Measurements from ENCODE around the gene AKTIP. TPM values are rescaled to one million over a fixed set of nuclear protein-coding genes. Genes with fewer than 3 reads are reported as not detected.
"Not testable (repeated sequence)": the region's sequence is repeated elsewhere in the genome, so short reads cannot be mapped to it uniquely, and the experiment has no call there.

Gene AKTIP
- total RNA-seq, 1 experiment from 2014 or later = 22.6 TPM

- H3K4me3 ChIP-seq = no peak overlapping the region
These were observed 20.3 kb upstream of the AKTIP start for GRCh38 chr16:53523126-53523804.

GRCh38 chr16:53519417-53520091 lies 16.5 kb upstream of the AKTIP start:
- Histone ChIP-seq H3K36me3 (no peaks in the 10 kb centered on the region), H3K4me3 (no peak overlapping the region), H3K9me3 (0 out of 2 replicates have a peak, but pooled peaks cover 2% of the 10 kb centered on the region), H3K27me3 (no peaks in the 10 kb centered on the region)
- DNase-seq = no peak

More at GRCh38 chr16:53523126-53523804, 20.3 kb upstream of the AKTIP start:
- Histone ChIP-seq H3K36me3 (no peaks in the 10 kb centered on the region), H3K27me3 (0 out of 2 replicates have a peak, but pooled peaks cover 3% of the 10 kb centered on the region), H3K9me3 (no peaks in the 10 kb centered on the region)
- no peak for DNase-seq

GRCh38 chr16:53518550-53519416 lies 15.8 kb upstream of the AKTIP start:
- no peak overlapping the region for H3K4me3 ChIP-seq
- H3K9me3 ChIP-seq = 0 out of 2 replicates have a peak, but pooled peaks cover 2% of the 10 kb centered on the region
- no peaks in the 10 kb centered on the region for H3K27me3 ChIP-seq
- DNase-seq = no peak
- H3K36me3 ChIP-seq = no peaks in the 10 kb centered on the region

GRCh38 chr16:53517851-53518250 lies 14.8 kb upstream of the AKTIP start:
- H3K27me3 ChIP-seq = no peaks in the 10 kb centered on the region
- 0 out of 2 replicates have a peak, but pooled peaks cover 2% of the 10 kb centered on the region for H3K9me3 ChIP-seq
- no peak overlapping the region for H3K4me3 ChIP-seq
- DNase-seq = no peak
- H3K36me3 ChIP-seq = no peaks in the 10 kb centered on the region

GRCh38 chr16:53515811-53516210 lies 12.8 kb upstream of the AKTIP start:
- H3K4me3 ChIP-seq = no peak overlapping the region
- H3K36me3 ChIP-seq = no peaks in the 10 kb centered on the region
- no peaks in the 10 kb centered on the region for H3K27me3 ChIP-seq
- 0 out of 2 replicates have a peak, but pooled peaks cover 2% of the 10 kb centered on the region for H3K9me3 ChIP-seq
- no peak for DNase-seq

- 0 out of 2 replicates have a peak, but pooled peaks cover 2% of the 10 kb centered on the region for H3K9me3 ChIP-seq
- H3K36me3 ChIP-seq = no peaks in the 10 kb centered on the region
- no peaks in the 10 kb centered on the region for H3K27me3 ChIP-seq
- DNase-seq = no peak
- H3K4me3 ChIP-seq = no peak overlapping the region
These were observed 12.2 kb upstream of the AKTIP start for GRCh38 chr16:53515259-53515658.

GRCh38 chr16:53512795-53513194 lies 9.8 kb upstream of the AKTIP start:
- not testable (repeated sequence) for DNase-seq, H3K36me3 ChIP-seq, H3K9me3 ChIP-seq, H3K4me3 ChIP-seq, H3K27me3 ChIP-seq

GRCh38 chr16:53511403-53512280 lies 8.6 kb upstream of the AKTIP start:
- DNase-seq = no peak
- H3K27me3 ChIP-seq = no peaks in the 10 kb centered on the region
- H3K36me3 ChIP-seq = no peaks in the 10 kb centered on the region

GRCh38 chr16:53511084-53511402 lies 8.0 kb upstream of the AKTIP start:
- no peak overlapping the region for H3K4me3 ChIP-seq
- H3K9me3 ChIP-seq = 0 out of 2 replicates have a peak, but pooled peaks cover 2% of the 10 kb centered on the region
- H3K27me3 ChIP-seq = no peaks in the 10 kb centered on the region
- no peak for DNase-seq
- no peaks in the 10 kb centered on the region for H3K36me3 ChIP-seq

More at GRCh38 chr16:53511403-53512280, 8.6 kb upstream of the AKTIP start:
- Histone ChIP-seq H3K4me3 (no peak overlapping the region), H3K9me3 (0 out of 2 replicates have a peak, but pooled peaks cover 2% of the 10 kb centered on the region)

GRCh38 chr16:53510704-53511070 lies 7.7 kb upstream of the AKTIP start:
- no peak overlapping the region for H3K4me3 ChIP-seq
- DNase-seq = no peak
- no peaks in the 10 kb centered on the region for H3K36me3 ChIP-seq
- 0 out of 2 replicates have a peak, but pooled peaks cover 2% of the 10 kb centered on the region for H3K9me3 ChIP-seq
- H3K27me3 ChIP-seq = no peaks in the 10 kb centered on the region

- DNase-seq = peak; percentile 68
- H3K4me3 ChIP-seq = no peak overlapping the region
- H3K36me3 ChIP-seq = no peaks in the 10 kb centered on the region
- no peaks in the 10 kb centered on the region for H3K27me3 ChIP-seq
- H3K9me3 ChIP-seq = 0 out of 2 replicates have a peak, but pooled peaks cover under 1% of the 10 kb centered on the region
These were observed 7.1 kb upstream of the AKTIP start for GRCh38 chr16:53509906-53510703.

GRCh38 chr16:53507464-53508179 lies 4.6 kb upstream of the AKTIP start:
- no peaks in the 10 kb centered on the region for H3K9me3 ChIP-seq
- no peak overlapping the region for H3K4me3 ChIP-seq
- H3K27me3 ChIP-seq = no peaks in the 10 kb centered on the region
- DNase-seq = no peak
- no peaks in the 10 kb centered on the region for H3K36me3 ChIP-seq

- Histone ChIP-seq H3K4me3 (no peak overlapping the region), H3K27me3 (no peaks in the 10 kb centered on the region), H3K9me3 (no peaks in the 10 kb centered on the region), H3K36me3 (no peaks in the 10 kb centered on the region)
- no peak for DNase-seq
These were observed 3.2 kb upstream of the AKTIP start for GRCh38 chr16:53506254-53506653.

- no peaks in the 10 kb centered on the region for H3K9me3 ChIP-seq
- DNase-seq = peak; percentile 23
- no peak overlapping the region; the same call in 1 of the 2 replicates for H3K4me3 ChIP-seq
- no peaks in the 10 kb centered on the region for H3K36me3 ChIP-seq
- no peaks in the 10 kb centered on the region for H3K27me3 ChIP-seq
These were observed 1.7 kb upstream of the AKTIP start for GRCh38 chr16:53504665-53505064.
